ENCODE data around the gene VAPA.

The VAPA gene

DNA sequence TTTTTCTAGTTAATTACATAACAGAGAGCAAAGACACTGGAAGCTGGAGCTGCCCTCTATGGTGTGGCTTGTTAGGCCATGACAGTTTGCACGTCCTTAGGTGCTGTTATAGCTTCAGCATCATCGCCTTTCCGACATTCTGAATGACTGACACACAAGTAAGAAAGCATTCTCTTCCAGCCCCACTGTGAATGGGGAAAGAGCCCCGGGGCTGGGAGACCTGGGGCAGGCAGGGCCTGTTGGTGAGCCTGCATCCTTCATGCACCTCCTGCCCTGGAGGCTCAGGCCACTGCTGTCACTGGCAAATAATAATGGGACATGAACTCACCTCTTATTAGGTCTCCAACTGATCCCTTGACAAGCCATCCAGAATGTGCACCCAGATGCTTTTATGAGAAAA is 71.8 kb downstream of the VAPA start:
- Histone ChIP-seq H4K20me1 (ENCODE audit: insufficient read depth, low read length) (no peaks in the 10 kb centered on the region), H3K36me3 (replicated peaks; ENCODE audit: low read depth, low read length) (no peaks in the 10 kb centered on the region), H3K79me2 (ENCODE audit: low read length) (no peaks in the 10 kb centered on the region), H3K4me2 (ENCODE audit: low read length) (no peak overlapping the region), H3K27ac (ENCODE audit: low read length) (no peak overlapping the region), H2AFZ (ENCODE audit: low read depth, low read length) (no peak overlapping the region), H3K4me3 (ENCODE audit: low read length) (no peak overlapping the region), H3K4me1 (ENCODE audit: low read length) (no peaks in the 10 kb centered on the region), H3K9me3 (ENCODE audit: insufficient read depth, low read length) (no peaks in the 10 kb centered on the region), H3K9ac (ENCODE audit: low read length) (no peak overlapping the region), H3K27me3 (ENCODE audit: low read depth, low read length) (no peaks in the 10 kb centered on the region)
- TF ChIP-seq, protein P1, sequence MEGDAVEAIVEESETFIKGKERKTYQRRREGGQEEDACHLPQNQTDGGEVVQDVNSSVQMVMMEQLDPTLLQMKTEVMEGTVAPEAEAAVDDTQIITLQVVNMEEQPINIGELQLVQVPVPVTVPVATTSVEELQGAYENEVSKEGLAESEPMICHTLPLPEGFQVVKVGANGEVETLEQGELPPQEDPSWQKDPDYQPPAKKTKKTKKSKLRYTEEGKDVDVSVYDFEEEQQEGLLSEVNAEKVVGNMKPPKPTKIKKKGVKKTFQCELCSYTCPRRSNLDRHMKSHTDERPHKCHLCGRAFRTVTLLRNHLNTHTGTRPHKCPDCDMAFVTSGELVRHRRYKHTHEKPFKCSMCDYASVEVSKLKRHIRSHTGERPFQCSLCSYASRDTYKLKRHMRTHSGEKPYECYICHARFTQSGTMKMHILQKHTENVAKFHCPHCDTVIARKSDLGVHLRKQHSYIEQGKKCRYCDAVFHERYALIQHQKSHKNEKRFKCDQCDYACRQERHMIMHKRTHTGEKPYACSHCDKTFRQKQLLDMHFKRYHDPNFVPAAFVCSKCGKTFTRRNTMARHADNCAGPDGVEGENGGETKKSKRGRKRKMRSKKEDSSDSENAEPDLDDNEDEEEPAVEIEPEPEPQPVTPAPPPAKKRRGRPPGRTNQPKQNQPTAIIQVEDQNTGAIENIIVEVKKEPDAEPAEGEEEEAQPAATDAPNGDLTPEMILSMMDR (IDR thresholded peaks at IDR 0.05; ENCODE audit: low read depth, low read length) = no peak
- TF ChIP-seq EZH2phosphoT487 (IDR thresholded peaks at IDR 0.05; ENCODE audit: low read depth) = no peak

DNA sequence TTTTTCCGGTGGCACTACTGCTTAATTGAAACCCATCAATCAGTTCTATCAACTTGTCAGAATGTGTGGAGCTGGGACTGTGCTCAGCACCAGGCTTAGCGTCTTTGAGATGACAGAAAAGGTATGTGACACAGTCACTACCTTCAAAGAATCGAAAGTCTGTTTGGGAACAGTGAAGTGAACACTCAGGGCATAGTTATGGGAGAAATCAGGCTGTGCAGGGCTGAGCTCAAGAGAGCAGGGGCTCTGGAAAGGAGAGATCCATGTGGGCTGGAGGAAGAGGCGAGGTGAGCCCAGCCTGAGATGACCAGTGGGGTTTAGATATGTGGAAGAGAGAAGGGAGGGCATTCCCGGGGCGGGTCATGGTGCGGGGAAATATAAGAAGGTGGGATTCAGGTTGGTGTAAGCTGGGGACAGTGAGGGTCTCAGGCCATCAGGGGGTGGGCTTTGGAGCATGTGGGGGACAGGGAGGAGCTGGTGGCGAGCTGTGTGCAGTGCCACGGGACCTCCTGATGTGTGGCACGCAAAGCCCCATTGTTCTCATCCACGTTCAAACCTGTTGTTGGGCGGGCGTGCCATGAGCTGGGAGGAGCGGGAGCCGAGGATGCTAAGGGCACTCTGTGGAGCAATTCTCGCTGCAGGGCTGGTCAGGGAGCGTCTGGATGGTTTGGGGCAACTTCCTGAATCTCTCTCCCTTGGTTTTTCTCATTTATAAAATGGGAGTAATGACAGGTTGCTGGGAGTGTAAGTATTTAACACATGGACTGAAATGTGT is 72.5 kb downstream of the VAPA start:
- H3K27ac ChIP-seq (ENCODE audit: low read length) = no peak overlapping the region
- no peaks in the 10 kb centered on the region for H3K9me3 ChIP-seq (ENCODE audit: insufficient read depth, low read length)
- H2AFZ ChIP-seq (ENCODE audit: low read depth, low read length) = no peak overlapping the region
- H3K9ac ChIP-seq (ENCODE audit: low read length) = no peak overlapping the region
- H4K20me1 ChIP-seq (ENCODE audit: insufficient read depth, low read length) = no peaks in the 10 kb centered on the region
- no peaks in the 10 kb centered on the region for H3K27me3 ChIP-seq (ENCODE audit: low read depth, low read length)
- H3K36me3 ChIP-seq (replicated peaks; ENCODE audit: low read depth, low read length) = no peaks in the 10 kb centered on the region
- H3K79me2 ChIP-seq (ENCODE audit: low read length) = no peaks in the 10 kb centered on the region
- no peak for TF ChIP-seq EZH2phosphoT487 (IDR thresholded peaks at IDR 0.05; ENCODE audit: low read depth)
- TF ChIP-seq, protein P1 (IDR thresholded peaks at IDR 0.05; ENCODE audit: low read depth, low read length) = no peak
- H3K4me1 ChIP-seq (ENCODE audit: low read length) = no peaks in the 10 kb centered on the region
- H3K4me3 ChIP-seq (ENCODE audit: low read length) = no peak overlapping the region
- H3K4me2 ChIP-seq (ENCODE audit: low read length) = no peak overlapping the region

- Histone ChIP-seq H3K9me3 (ENCODE audit: insufficient read depth, low read length) (no peaks in the 10 kb centered on the region), H3K27ac (ENCODE audit: low read length) (no peak overlapping the region), H3K4me3 (ENCODE audit: low read length) (no peak overlapping the region), H3K4me2 (ENCODE audit: low read length) (no peak overlapping the region), H3K4me1 (ENCODE audit: low read length) (no peaks in the 10 kb centered on the region), H3K9ac (ENCODE audit: low read length) (no peak overlapping the region), H3K36me3 (replicated peaks; ENCODE audit: low read depth, low read length) (no peaks in the 10 kb centered on the region), H3K27me3 (ENCODE audit: low read depth, low read length) (no peaks in the 10 kb centered on the region), H2AFZ (ENCODE audit: low read depth, low read length) (no peak overlapping the region), H4K20me1 (ENCODE audit: insufficient read depth, low read length) (no peaks in the 10 kb centered on the region), H3K79me2 (ENCODE audit: low read length) (no peaks in the 10 kb centered on the region)
- no peak for TF ChIP-seq EZH2phosphoT487 (IDR thresholded peaks at IDR 0.05; ENCODE audit: low read depth)
- TF ChIP-seq, protein P1 (IDR thresholded peaks at IDR 0.05; ENCODE audit: low read depth, low read length) = no peak
These were observed 73.5 kb downstream of the VAPA start for GRCh38 chr18:9987345-9987744.

GRCh38 chr18:9987931-9988330 is 74.1 kb downstream of the VAPA start:
- Histone ChIP-seq H3K9ac (ENCODE audit: low read length) (no peak overlapping the region), H3K27ac (ENCODE audit: low read length) (no peak overlapping the region), H3K27me3 (ENCODE audit: low read depth, low read length) (no peaks in the 10 kb centered on the region), H4K20me1 (ENCODE audit: insufficient read depth, low read length) (no peaks in the 10 kb centered on the region), H3K4me3 (ENCODE audit: low read length) (no peak overlapping the region), H3K36me3 (replicated peaks; ENCODE audit: low read depth, low read length) (no peaks in the 10 kb centered on the region), H3K9me3 (ENCODE audit: insufficient read depth, low read length) (no peaks in the 10 kb centered on the region), H3K79me2 (ENCODE audit: low read length) (no peaks in the 10 kb centered on the region), H2AFZ (ENCODE audit: low read depth, low read length) (no peak overlapping the region; the same call in 1 of the 2 replicates), H3K4me1 (ENCODE audit: low read length) (no peaks in the 10 kb centered on the region), H3K4me2 (ENCODE audit: low read length) (no peak overlapping the region)
- no peak for TF ChIP-seq EZH2phosphoT487 (IDR thresholded peaks at IDR 0.05; ENCODE audit: low read depth)
- TF ChIP-seq, protein P1 (IDR thresholded peaks at IDR 0.05; ENCODE audit: low read depth, low read length) = no peak
